Mesenchymal stem cell (in vitro differentiated cells and primary cell): ENCODE measurements around the gene ADNP2.

ENCODE experiments used
- DNase-seq: peaks from one replicate; pipeline ENCODE4 v3.0.0-alpha.2; 2013
- H2AFZ ChIP-seq: one replicate; pipeline ENCODE4 v1.6.1; 2013; ENCODE audit warnings: low read depth, mild to moderate bottlenecking, control low read depth, inconsistent platforms, low read length, moderate library complexity
- H2AK5ac ChIP-seq: 2 replicates; pipeline ENCODE4 v1.6.1; 2013; ENCODE audit warnings: low read length, moderate library complexity, mild to moderate bottlenecking, inconsistent platforms; ENCODE audit not compliant: severe bottlenecking
- H2BK120ac ChIP-seq: one replicate; pipeline ENCODE4 v1.6.1; 2013; ENCODE audit warnings: low read depth, mild to moderate bottlenecking, inconsistent platforms, low read length, moderate library complexity
- H2BK12ac ChIP-seq, 2 experiments: one replicate each; pipeline ENCODE4 v1.6.1; 2013; ENCODE audit warnings: inconsistent platforms in 2 of 2, low read length in 2 of 2, mild to moderate bottlenecking in 2 of 2, moderate library complexity in 2 of 2, control low read depth in 1 of 2
- H2BK15ac ChIP-seq: one replicate; pipeline ENCODE4 v1.6.1; 2013; ENCODE audit warnings: mild to moderate bottlenecking, low read depth, inconsistent platforms; ENCODE audit not compliant: poor library complexity, severe bottlenecking
- H2BK5ac ChIP-seq: 2 replicates; pipeline ENCODE4 v1.6.1; 2013; ENCODE audit warnings: low read depth, mild to moderate bottlenecking, low read length, control low read depth, inconsistent platforms; ENCODE audit not compliant: poor library complexity, severe bottlenecking
- H3K14ac ChIP-seq, 2 experiments: one replicate each; pipeline ENCODE4 v1.6.1; 2013; ENCODE audit warnings: inconsistent platforms in 2 of 2, low read length in 2 of 2, control low read depth in 1 of 2, mild to moderate bottlenecking in 1 of 2, moderate library complexity in 1 of 2
- H3K18ac ChIP-seq, 2 experiments: one replicate each; pipeline ENCODE4 v1.6.1; 2013; ENCODE audit warnings: inconsistent platforms in 2 of 2, low read length in 2 of 2, control low read depth in 1 of 2, low read depth in 1 of 2, mild to moderate bottlenecking in 1 of 2
- H3K23ac ChIP-seq, 2 experiments: one replicate each; pipeline ENCODE4 v1.6.1; 2013; ENCODE audit warnings: inconsistent platforms in 2 of 2, low read length in 2 of 2, mild to moderate bottlenecking in 2 of 2, moderate library complexity in 2 of 2, control low read depth in 1 of 2
- H3K27ac ChIP-seq: 2 replicates; pipeline ENCODE4 v1.5.1; 2013; ENCODE audit warnings: mild to moderate bottlenecking, moderate library complexity, low read length, control low read depth, inconsistent platforms; ENCODE audit not compliant: poor library complexity, severe bottlenecking
- H3K27me3 ChIP-seq, 2 experiments: 2 replicates each; pipeline versions ENCODE4 v1.6.1 to v1.7.0; 2013; ENCODE audit warnings: low read length in 2 of 2, mild to moderate bottlenecking in 2 of 2, moderate library complexity in 2 of 2, control low read depth in 1 of 2, inconsistent platforms in 1 of 2; ENCODE audit not compliant: control insufficient read depth in 1 of 2, insufficient read depth in 1 of 2
- H3K36me3 ChIP-seq, 2 experiments: 2 replicates each; pipeline versions ENCODE4 v1.6.1 to v1.7.0; 2013; ENCODE audit warnings: low read length in 2 of 2, control low read depth in 1 of 2, inconsistent platforms in 1 of 2, low read depth in 1 of 2, mild to moderate bottlenecking in 1 of 2; ENCODE audit not compliant: insufficient read depth in 2 of 2, control insufficient read depth in 1 of 2
- H3K4ac ChIP-seq, 2 experiments: one replicate each; pipeline ENCODE4 v1.6.1; 2013; ENCODE audit warnings: inconsistent platforms in 2 of 2, low read length in 2 of 2, mild to moderate bottlenecking in 2 of 2, moderate library complexity in 2 of 2, control low read depth in 1 of 2, low read depth in 1 of 2
- H3K4me1 ChIP-seq: 2 replicates; pipeline ENCODE4 v1.6.1; 2013; ENCODE audit warnings: low read depth, low read length, control low read depth; ENCODE audit not compliant: control insufficient read depth, insufficient read depth
- H3K4me2 ChIP-seq: 2 replicates; pipeline ENCODE4 v1.6.1; 2013; ENCODE audit warnings: low read length, mild to moderate bottlenecking, inconsistent platforms; ENCODE audit not compliant: poor library complexity, severe bottlenecking
- H3K4me3 ChIP-seq, 2 experiments: 2 replicates each; pipeline versions ENCODE4 v1.5.1 to v1.7.0; 2013; ENCODE audit warnings: low read length in 2 of 2, mild to moderate bottlenecking in 2 of 2, control low read depth in 1 of 2, low read depth in 1 of 2; ENCODE audit not compliant: insufficient read depth in 1 of 2
- H3K79me1 ChIP-seq: replicated peaks from 2 replicates; pipeline ENCODE4 v1.6.1; 2013; ENCODE audit warnings: mild to moderate bottlenecking, control low read depth, low read length, inconsistent platforms; ENCODE audit not compliant: poor library complexity, severe bottlenecking
- H3K9ac ChIP-seq: 2 replicates; pipeline ENCODE4 v1.7.0; 2013; ENCODE audit warnings: mild to moderate bottlenecking, low read length, moderate library complexity
- H3K9me3 ChIP-seq: 2 replicates; pipeline ENCODE4 v1.7.0; 2013; ENCODE audit warnings: mild to moderate bottlenecking, low read length; ENCODE audit not compliant: control insufficient read depth
- H4K8ac ChIP-seq: one replicate; pipeline ENCODE4 v1.6.1; 2013; ENCODE audit warnings: inconsistent platforms, mild to moderate bottlenecking, low read length, moderate library complexity
- H4K91ac ChIP-seq: one replicate; pipeline ENCODE4 v1.6.1; 2013; ENCODE audit warnings: mild to moderate bottlenecking, low read length, inconsistent platforms
- WGBS: methylation state at CpG from one replicate; pipeline ENCODE4 v1.1.7; 2013; ENCODE audit warnings: mixed read lengths; 5-methylcytosine and 5-hydroxymethylcytosine counted together

ADNP2 gene

DNA sequence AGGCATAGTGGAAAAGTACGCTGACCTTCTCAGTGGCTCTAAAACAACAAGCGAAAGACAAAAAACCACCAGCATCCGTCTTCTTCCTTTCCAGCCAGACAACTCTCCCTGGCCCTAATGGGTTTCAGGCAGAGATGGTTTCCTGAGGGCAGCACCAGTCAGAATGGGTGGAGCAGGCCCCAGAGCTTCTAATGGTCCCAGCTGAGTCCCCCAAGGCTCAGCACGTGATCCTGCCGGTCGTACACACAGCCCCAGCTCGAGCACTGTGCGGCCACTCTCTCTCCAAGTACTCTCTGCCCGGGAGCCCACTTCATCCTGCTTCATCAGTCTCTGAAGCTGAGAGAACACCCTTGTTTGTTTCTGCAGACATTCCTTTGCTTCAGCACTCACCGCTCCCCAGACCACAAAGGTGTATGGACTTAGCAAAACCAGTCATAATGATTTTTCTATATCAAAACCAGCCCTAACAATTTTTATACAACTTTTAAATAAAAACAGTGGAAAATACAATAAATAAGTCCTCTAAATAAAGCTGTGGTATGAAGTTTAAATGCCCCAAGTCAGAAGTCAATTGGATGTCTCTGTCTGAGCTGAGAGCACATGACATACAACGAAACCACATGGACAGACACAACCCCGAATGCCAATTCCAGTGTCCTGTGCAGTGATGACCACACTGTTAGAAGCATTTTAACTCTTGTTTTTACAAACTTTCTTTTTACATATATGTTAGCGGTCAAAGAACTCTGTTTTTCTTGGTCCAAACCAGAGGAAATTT is 74.4 kb downstream of the ADNP2 start:
- H3K27me3 ChIP-seq: peaks cover 0 to 15% of the 10 kb centered on the region in 2 experiments
- no peak overlapping the region for H3K14ac ChIP-seq
- no peaks in the 10 kb centered on the region for H3K9me3 ChIP-seq
- H2BK15ac ChIP-seq: no peak overlapping the region
- H3K4me1 ChIP-seq: peaks cover 9% of the 10 kb centered on the region
- no peak overlapping the region for H3K4me2 ChIP-seq
- no peak overlapping the region for H2AFZ ChIP-seq
- H3K36me3 ChIP-seq: peaks cover 0 to 4% of the 10 kb centered on the region in 2 experiments
- H2BK120ac ChIP-seq: no peak overlapping the region
- DNase-seq: peak; percentile 13
- H2BK5ac ChIP-seq: no peak overlapping the region
- H3K4me3 ChIP-seq: no peak overlapping the region
- no peak overlapping the region for H3K9ac ChIP-seq
- no peak overlapping the region for H4K8ac ChIP-seq
- no peak overlapping the region for H4K91ac ChIP-seq
- H3K23ac ChIP-seq: no peak overlapping the region
- H2BK12ac ChIP-seq: no peak overlapping the region
- no peak overlapping the region for H3K18ac ChIP-seq
- peaks cover 2% of the 10 kb centered on the region for H3K79me1 ChIP-seq
- no peak overlapping the region for H3K4ac ChIP-seq
- no peak overlapping the region for H3K27ac ChIP-seq
- no peak overlapping the region for H2AK5ac ChIP-seq
- WGBS: 68% methylated on average over 13 of the region's 13 CpGs

DNA sequence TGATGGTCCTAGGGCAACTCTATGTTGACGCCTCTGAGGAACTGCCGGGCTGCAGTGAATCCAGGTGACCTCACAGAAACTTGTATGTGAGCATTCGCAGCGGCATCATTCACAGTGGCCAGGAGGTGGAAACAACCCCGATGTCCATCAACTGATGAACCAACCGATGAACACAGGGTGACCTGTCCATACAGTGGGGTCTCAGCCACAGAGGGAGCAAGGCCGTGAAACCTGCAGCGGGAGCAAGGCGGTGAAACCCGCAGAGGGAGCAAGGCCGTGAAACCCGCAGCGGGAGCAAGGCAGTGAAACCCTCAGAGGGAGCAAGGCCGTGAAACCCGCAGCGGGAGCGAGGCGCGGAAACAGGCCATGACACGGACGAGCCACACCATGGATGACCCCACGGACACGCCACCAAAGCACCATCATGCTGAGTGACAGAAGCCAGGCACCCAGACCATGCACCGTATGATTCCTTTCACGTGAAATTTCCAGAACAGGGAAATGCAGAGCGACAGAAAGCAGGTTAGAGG is 75.2 kb downstream of the ADNP2 start:
- Histone ChIP-seq H3K18ac (no peak overlapping the region), H3K27me3 (peaks cover 0 to 15% of the 10 kb centered on the region in 2 experiments), H2BK120ac (no peak overlapping the region), H2BK5ac (no peak overlapping the region), H2AFZ (no peak overlapping the region), H2AK5ac (no peak overlapping the region), H3K14ac (no peak overlapping the region), H3K4me3 (no peak overlapping the region), H3K9me3 (no peaks in the 10 kb centered on the region), H4K8ac (no peak overlapping the region), H3K4ac (no peak overlapping the region), H2BK15ac (no peak overlapping the region), H3K23ac (no peak overlapping the region), H3K4me2 (no peak overlapping the region), H3K4me1 (peaks cover 9% of the 10 kb centered on the region), H3K79me1 (peaks cover 4% of the 10 kb centered on the region), H3K9ac (no peak overlapping the region), H3K27ac (no peak overlapping the region), H2BK12ac (no peak overlapping the region), H3K36me3 (peaks cover 0 to 10% of the 10 kb centered on the region in 2 experiments), H4K91ac (no peak overlapping the region)
- no peak for DNase-seq
- 94% methylated on average over 26 of the region's 26 CpGs for WGBS

GRCh38 chr18:80185545-80185944 is 76.5 kb downstream of the ADNP2 start:
- H2BK12ac ChIP-seq: no peak overlapping the region
- H4K8ac ChIP-seq: no peak overlapping the region
- H3K9ac ChIP-seq: no peak overlapping the region
- H2BK15ac ChIP-seq: no peak overlapping the region
- H2BK120ac ChIP-seq: no peak overlapping the region
- H2AK5ac ChIP-seq: no peak overlapping the region
- H3K18ac ChIP-seq: no peak overlapping the region
- no peak overlapping the region for H2AFZ ChIP-seq
- H2BK5ac ChIP-seq: no peak overlapping the region
- H3K4me2 ChIP-seq: no peak overlapping the region
- no peaks in the 10 kb centered on the region for H3K9me3 ChIP-seq
- peaks cover 0 to 15% of the 10 kb centered on the region in 2 experiments for H3K27me3 ChIP-seq
- no peak overlapping the region for H4K91ac ChIP-seq
- peaks cover 9% of the 10 kb centered on the region for H3K4me1 ChIP-seq
- no peak overlapping the region for H3K4ac ChIP-seq
- 97% methylated on average over 12 of the region's 12 CpGs for WGBS
- H3K23ac ChIP-seq: no peak overlapping the region
- DNase-seq: no peak
- no peak overlapping the region for H3K14ac ChIP-seq
- H3K36me3 ChIP-seq: peaks cover 0 to 13% of the 10 kb centered on the region in 2 experiments
- H3K79me1 ChIP-seq: peaks cover 4% of the 10 kb centered on the region
- H3K27ac ChIP-seq: no peak overlapping the region
- no peak overlapping the region for H3K4me3 ChIP-seq

GRCh38 chr18:80187956-80188642 is 79.0 kb downstream of the ADNP2 start:
- Histone ChIP-seq H3K18ac (no peak overlapping the region), H3K4me2 (no peak overlapping the region), H4K91ac (no peak overlapping the region), H4K8ac (no peak overlapping the region), H2AFZ (no peak overlapping the region), H3K4me3 (no peak overlapping the region), H3K9me3 (no peaks in the 10 kb centered on the region), H2BK120ac (no peak overlapping the region), H3K36me3 (peaks cover 0 to 20% of the 10 kb centered on the region in 2 experiments), H3K14ac (no peak overlapping the region), H3K23ac (no peak overlapping the region), H2BK12ac (no peak overlapping the region), H2BK5ac (no peak overlapping the region), H3K27ac (no peak overlapping the region), H3K79me1 (peaks cover 8% of the 10 kb centered on the region), H2AK5ac (no peak overlapping the region), H3K27me3 (peaks cover 0 to 15% of the 10 kb centered on the region in 2 experiments), H3K4me1 (peaks cover 2% of the 10 kb centered on the region), H2BK15ac (no peak overlapping the region), H3K4ac (no peak overlapping the region), H3K9ac (no peak overlapping the region)
- DNase-seq: no peak
- WGBS: 91% methylated on average over 17 of the region's 19 CpGs
